Neuron (in vitro differentiated cells): ENCODE results near the gene TMEM231.
"Not testable (repeated sequence)": the region's sequence is repeated elsewhere in the genome, so short reads cannot be mapped to it uniquely, and the experiment has no call there.

Experiments
- H2AFZ ChIP-seq: one replicate; pipeline ENCODE4 v1.6.1; 2013; ENCODE audit warnings: low read depth, mild to moderate bottlenecking, inconsistent platforms, low read length, moderate library complexity
- H3K27me3 ChIP-seq: one replicate; pipeline ENCODE4 v1.6.1; 2013; ENCODE audit warnings: low read length; ENCODE audit not compliant: insufficient read depth
- H3K36me3 ChIP-seq: one replicate; pipeline ENCODE4 v1.6.1; 2013; ENCODE audit warnings: low read length; ENCODE audit not compliant: insufficient read depth
- H3K4me1 ChIP-seq: one replicate; pipeline ENCODE4 v1.6.1; 2013; ENCODE audit warnings: low read length; ENCODE audit not compliant: insufficient read depth
- H3K4me3 ChIP-seq: 2 replicates; pipeline ENCODE4 v1.5.1; 2013; ENCODE audit warnings: mild to moderate bottlenecking, low read length, moderate library complexity
- H3K9me3 ChIP-seq: one replicate; pipeline ENCODE4 v1.6.1; 2013; ENCODE audit warnings: low read length

TMEM231 gene

GRCh38 chr16:75535211-75535843 is 20.7 kb downstream of the TMEM231 start:
- Histone ChIP-seq H3K4me1 (no peaks in the 10 kb centered on the region), H3K27me3 (no peaks in the 10 kb centered on the region), H3K9me3 (no peaks in the 10 kb centered on the region), H2AFZ (no peak overlapping the region), H3K4me3 (no peak overlapping the region), H3K36me3 (peaks cover 5% of the 10 kb centered on the region)

- H3K4me1 ChIP-seq, result no peaks in the 10 kb centered on the region
- no peaks in the 10 kb centered on the region for H3K36me3 ChIP-seq
- H3K9me3 ChIP-seq, result no peaks in the 10 kb centered on the region
- H2AFZ ChIP-seq, result no peak overlapping the region
- no peak overlapping the region for H3K4me3 ChIP-seq
- H3K27me3 ChIP-seq, result no peaks in the 10 kb centered on the region
Observed at GRCh38 chr16:75534560-75535205, 21.4 kb downstream of the TMEM231 start.

DNA sequence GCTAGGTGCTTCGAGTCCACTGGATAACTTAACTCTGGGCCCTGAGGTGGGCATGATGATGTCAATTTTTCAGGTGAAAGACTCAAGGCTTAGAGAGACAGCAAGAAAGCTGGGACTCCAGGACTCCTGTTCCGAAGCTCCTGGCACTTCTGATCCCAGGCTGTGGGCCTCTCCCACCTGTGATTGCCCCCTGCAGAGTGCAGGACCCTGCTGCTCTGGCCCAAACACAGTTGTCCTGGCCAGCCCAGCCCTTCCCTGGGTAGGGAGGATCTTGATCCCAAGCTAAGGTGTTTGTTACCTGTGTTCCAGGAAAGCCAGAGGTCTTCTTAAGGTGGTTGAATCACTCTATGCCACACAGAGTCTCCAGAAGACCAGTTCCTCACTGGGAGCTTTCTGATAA is 23.3 kb downstream of the TMEM231 start:
- Histone ChIP-seq H3K4me1 (no peaks in the 10 kb centered on the region), H2AFZ (no peak overlapping the region), H3K27me3 (no peaks in the 10 kb centered on the region), H3K36me3 (no peaks in the 10 kb centered on the region), H3K9me3 (no peaks in the 10 kb centered on the region), H3K4me3 (no peak overlapping the region)

DNA sequence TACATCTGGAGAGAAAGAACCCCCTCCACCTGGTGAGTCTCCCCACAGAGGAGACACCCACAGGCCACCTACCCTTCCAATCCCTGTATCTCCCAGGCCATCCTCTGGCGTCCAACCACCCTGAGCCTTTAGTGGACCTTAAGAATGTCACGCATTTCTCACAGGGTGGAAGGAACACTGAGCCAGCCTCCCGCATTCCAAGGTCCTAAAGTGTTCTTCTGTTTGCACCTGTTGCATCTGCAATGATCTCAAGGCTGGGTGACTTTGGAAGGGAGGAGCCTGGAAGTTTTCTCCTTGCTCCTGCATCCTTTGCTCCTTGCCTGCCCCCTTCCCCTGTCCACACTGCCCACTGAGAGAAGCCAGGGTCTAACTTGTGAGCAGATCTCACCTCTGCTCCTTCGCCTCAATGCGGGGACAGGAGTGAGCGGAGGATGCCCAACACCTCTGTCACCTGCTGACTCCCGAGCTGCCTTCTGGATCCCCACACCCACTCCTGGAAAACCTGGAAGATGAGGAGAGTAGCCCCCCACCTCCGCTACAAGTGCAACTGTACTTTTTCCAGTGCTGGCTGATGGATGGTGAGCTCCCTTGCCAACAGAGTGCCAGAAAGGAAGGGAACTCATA is 23.8 kb downstream of the TMEM231 start:
- H3K9me3 ChIP-seq, result no peaks in the 10 kb centered on the region
- H3K4me3 ChIP-seq, result no peak overlapping the region
- no peaks in the 10 kb centered on the region for H3K36me3 ChIP-seq
- H3K27me3 ChIP-seq, result no peaks in the 10 kb centered on the region
- no peak overlapping the region for H2AFZ ChIP-seq
- no peaks in the 10 kb centered on the region for H3K4me1 ChIP-seq

DNA sequence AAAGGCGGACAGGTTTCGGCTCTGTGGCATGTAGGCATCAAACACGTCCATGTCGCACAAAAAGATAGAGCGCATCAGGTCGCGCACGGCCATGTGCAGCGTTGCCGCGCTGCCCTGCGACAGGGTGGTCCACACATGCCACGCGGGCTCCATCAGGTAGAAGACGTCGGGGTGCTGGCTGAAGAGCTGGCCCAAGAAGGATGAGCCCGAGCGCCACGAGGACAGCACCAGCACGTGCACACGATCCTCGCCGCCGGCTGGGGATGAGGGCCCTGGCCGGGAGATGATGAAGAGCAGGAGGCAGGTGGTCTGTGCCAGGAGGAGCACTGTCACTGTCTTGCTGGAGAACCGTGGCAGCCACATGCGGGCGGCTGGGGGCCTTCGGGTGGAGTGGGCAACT is 26.1 kb downstream of the TMEM231 start:
- Histone ChIP-seq H2AFZ (no peak overlapping the region), H3K4me1 (no peaks in the 10 kb centered on the region), H3K27me3 (no peaks in the 10 kb centered on the region), H3K36me3 (no peaks in the 10 kb centered on the region), H3K9me3 (no peaks in the 10 kb centered on the region), H3K4me3 (no peak overlapping the region)

- Histone ChIP-seq H2AFZ (no peak overlapping the region), H3K36me3 (no peaks in the 10 kb centered on the region), H3K4me3 (no peak overlapping the region), H3K4me1 (no peaks in the 10 kb centered on the region), H3K9me3 (no peaks in the 10 kb centered on the region), H3K27me3 (no peaks in the 10 kb centered on the region)
Observed at GRCh38 chr16:75529056-75529905, 26.8 kb downstream of the TMEM231 start.

DNA sequence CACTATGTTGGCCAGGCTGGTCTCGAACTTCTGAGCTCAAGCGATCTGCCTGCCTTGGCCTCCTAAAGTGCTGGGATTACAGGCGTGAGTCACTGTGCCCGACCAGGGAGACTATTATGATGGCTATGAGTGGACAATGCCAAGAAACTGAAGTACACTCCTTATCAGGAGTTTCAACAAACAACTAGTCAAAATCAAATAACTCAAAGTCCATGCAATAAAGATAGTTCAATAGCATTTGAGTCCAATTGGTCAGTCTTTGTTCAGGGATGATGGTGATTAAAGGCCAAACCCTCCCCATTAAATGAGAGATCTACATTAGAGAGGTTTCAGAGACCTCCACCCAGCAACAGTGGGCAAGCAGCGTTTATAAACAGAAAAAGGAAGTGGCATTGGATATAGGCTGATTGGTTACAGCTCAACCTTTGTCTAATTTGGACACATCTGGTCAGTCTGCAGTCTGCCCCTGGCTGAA is 28.2 kb downstream of the TMEM231 start:
- Histone ChIP-seq H3K36me3 (no peaks in the 10 kb centered on the region), H3K9me3 (no peaks in the 10 kb centered on the region), H2AFZ (no peak overlapping the region), H3K4me1 (no peaks in the 10 kb centered on the region), H3K4me3 (no peak overlapping the region), H3K27me3 (no peaks in the 10 kb centered on the region)

- Histone ChIP-seq H3K4me1 (no peaks in the 10 kb centered on the region), H3K27me3 (no peaks in the 10 kb centered on the region), H3K36me3 (no peaks in the 10 kb centered on the region), H3K9me3 (no peaks in the 10 kb centered on the region), H2AFZ (no peak overlapping the region), H3K4me3 (no peak overlapping the region)
Observed at GRCh38 chr16:75526032-75526790, 29.8 kb downstream of the TMEM231 start.

DNA sequence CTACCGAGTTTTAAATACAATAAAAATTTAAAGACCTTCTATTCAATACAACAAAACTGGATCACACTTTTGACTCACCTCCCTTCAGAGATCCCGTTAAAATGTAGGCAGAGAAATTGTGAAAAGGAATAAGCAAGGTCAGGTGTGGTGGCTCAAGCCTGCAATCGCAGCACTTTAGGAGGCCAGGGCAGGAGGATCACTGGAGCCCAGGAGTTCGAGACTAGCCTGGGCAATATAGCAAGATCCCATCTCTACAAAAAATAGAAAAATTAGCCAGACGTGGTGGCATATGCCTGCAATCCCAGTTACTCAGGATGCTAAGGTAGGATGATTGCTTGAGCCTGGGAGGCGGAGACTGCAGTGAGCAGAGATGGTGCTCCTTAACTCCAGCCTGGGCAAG is 36.9 kb downstream of the TMEM231 start:
- H3K27me3 ChIP-seq, result no peaks in the 10 kb centered on the region

GRCh38 chr16:75516189-75516966 is 39.7 kb downstream of the TMEM231 start:
- not testable (repeated sequence) for H3K9me3 ChIP-seq

More for the DNA sequence above, 36.9 kb downstream of the TMEM231 start:
- Histone ChIP-seq H3K36me3 (no peaks in the 10 kb centered on the region), H2AFZ (no peak overlapping the region), H3K4me3 (no peak overlapping the region), H3K4me1 (peaks cover 4% of the 10 kb centered on the region), H3K9me3 (no peaks in the 10 kb centered on the region)

DNA sequence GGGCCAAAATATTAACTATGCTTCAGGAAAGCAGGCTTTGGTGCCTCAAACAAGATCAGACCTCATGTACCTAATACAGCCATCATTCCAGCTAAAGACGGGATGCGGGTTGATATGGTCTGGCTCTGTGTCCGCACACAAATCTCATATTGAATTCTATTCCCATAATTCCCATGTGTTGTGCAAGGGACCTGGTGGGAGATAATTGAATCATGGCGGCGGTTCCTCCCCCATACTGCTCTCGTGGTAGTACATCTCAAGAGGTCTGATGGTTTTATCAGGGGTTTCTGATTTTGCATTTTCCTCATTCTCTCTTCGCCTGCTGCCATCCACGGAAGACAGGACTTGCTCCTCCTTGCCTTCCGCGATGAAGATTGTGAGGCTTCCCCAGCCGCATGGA is 41.8 kb downstream of the TMEM231 start:
- H3K4me3 ChIP-seq, result no peak overlapping the region

More at GRCh38 chr16:75516189-75516966, 39.7 kb downstream of the TMEM231 start:
- H3K27me3 ChIP-seq, H3K36me3 ChIP-seq, H3K4me1 ChIP-seq: not testable (repeated sequence)
- H3K4me3 ChIP-seq, result peak overlapping the region; percentile 89
- peak overlapping the region; percentile 82 for H2AFZ ChIP-seq

GRCh38 chr16:75506574-75506973 is 49.5 kb downstream of the TMEM231 start:
- H3K4me3 ChIP-seq, result no peak overlapping the region
- no peaks in the 10 kb centered on the region for H3K36me3 ChIP-seq
- no peaks in the 10 kb centered on the region for H3K9me3 ChIP-seq
- no peak overlapping the region for H2AFZ ChIP-seq
- peaks cover 4% of the 10 kb centered on the region for H3K4me1 ChIP-seq
- no peaks in the 10 kb centered on the region for H3K27me3 ChIP-seq

More for the DNA sequence above, 41.8 kb downstream of the TMEM231 start:
- Histone ChIP-seq H3K27me3 (no peaks in the 10 kb centered on the region), H3K36me3 (no peaks in the 10 kb centered on the region), H2AFZ (no peak overlapping the region), H3K9me3 (no peaks in the 10 kb centered on the region), H3K4me1 (peaks cover 4% of the 10 kb centered on the region)
